Hepatocyte (in vitro differentiated cells): ENCODE measurements around the gene RPP14. TPM values are rescaled to one million over a fixed set of nuclear protein-coding genes. Genes with fewer than 3 reads are reported as not detected.

ENCODE experiments used
- DNase-seq: peaks from one replicate; pipeline ENCODE4 v3.0.0-alpha.2; 2016; ENCODE audit warnings: low spot score
- H2AFZ ChIP-seq: fragments of 200-600 bp; sonication (generic); 2 replicates; pipeline ENCODE4 v1.6.0; 2016; ENCODE audit warnings: antibody characterized with exemption, mild to moderate bottlenecking
- H3K27ac ChIP-seq: fragments of 200-600 bp; sonication (generic); 2 replicates; pipeline ENCODE4 v1.5.1; 2016; ENCODE audit warnings: mild to moderate bottlenecking
- H3K27me3 ChIP-seq: fragments of 200-600 bp; sonication (generic); 2 replicates; pipeline ENCODE4 v1.6.1; 2016
- H3K36me3 ChIP-seq: fragments of 200-600 bp; sonication (generic); replicated peaks from 2 replicates; pipeline ENCODE4 v1.5.1; 2016; ENCODE audit warnings: low read depth; ENCODE audit not compliant: insufficient read depth
- H3K4me1 ChIP-seq: fragments of 200-600 bp; sonication (generic); 2 replicates; pipeline ENCODE4 v1.5.1; 2016; ENCODE audit warnings: mild to moderate bottlenecking, moderate library complexity; ENCODE audit not compliant: insufficient read depth
- H3K4me2 ChIP-seq: fragments of 200-600 bp; sonication (generic); 2 replicates; pipeline ENCODE4 v1.6.0; 2016
- H3K4me3 ChIP-seq: fragments of 200-600 bp; sonication (generic); 2 replicates; pipeline ENCODE4 v1.5.1; 2016; ENCODE audit warnings: mild to moderate bottlenecking
- H3K79me2 ChIP-seq: fragments of 200-600 bp; sonication (generic); 2 replicates; pipeline ENCODE4 v1.6.0; 2017; ENCODE audit warnings: mild to moderate bottlenecking
- H3K9me2 ChIP-seq: fragments of 200-600 bp; sonication (generic); replicated peaks from 2 replicates; pipeline ENCODE4 v1.6.0; 2017; ENCODE audit warnings: mild to moderate bottlenecking; ENCODE audit not compliant: insufficient read depth
- H3K9me3 ChIP-seq: fragments of 200-600 bp; sonication (generic); 2 replicates; pipeline ENCODE4 v1.5.1; 2016; ENCODE audit warnings: low read depth, mild to moderate bottlenecking
- H4K20me1 ChIP-seq: fragments of 200-600 bp; sonication (generic); 2 replicates; pipeline ENCODE4 v1.6.0; 2016; ENCODE audit warnings: mild to moderate bottlenecking; ENCODE audit not compliant: insufficient read depth, poor library complexity, severe bottlenecking
- CTCF ChIP-seq: fragments of 200-600 bp; sonication (generic); IDR thresholded peaks from 2 replicates; pipeline ENCODE4 v1.5.1; 2016; ENCODE audit warnings: antibody characterized with exemption, mild to moderate bottlenecking; ENCODE audit not compliant: poor library complexity
- EZH2 ChIP-seq: fragments of 200-600 bp; sonication (generic); IDR thresholded peaks from 2 replicates; pipeline ENCODE4 v1.6.1; 2016; ENCODE audit warnings: antibody characterized with exemption, mild to moderate bottlenecking, borderline replicate concordance
- EZH2phosphoT487 ChIP-seq: fragments of 200-600 bp; sonication (generic); IDR thresholded peaks from one replicate; pipeline ENCODE4 v1.6.1; 2018; ENCODE audit warnings: antibody characterized with exemption, mild to moderate bottlenecking, low read depth, moderate library complexity; ENCODE audit not compliant: unreplicated experiment, severe bottlenecking
- WGBS: methylation state at CpG from one replicate; pipeline ENCODE4 v1.1.6; 2016; ENCODE audit warnings: low lambda C conversion rate; ENCODE audit errors: missing lambda C conversion rate; 5-methylcytosine and 5-hydroxymethylcytosine counted together
- polyA plus RNA-seq: library from polyadenylated mRNA; unstranded; fragments of >200 nt; fragmentation: Nextera tagmentation; extraction: Ambion mirVana; gene quantifications from 2 replicates; pipeline ENCODE4 v1.2.1, GENCODE V29; 2016
- total RNA-seq: library from RNA; depleted of rRNA; stranded (reverse); fragments of >200 nt; gene quantifications from 2 replicates; pipeline ENCODE4 v1.2.3, GENCODE V29; 2014

RPP14 gene
- total and polyA plus RNA-seq, 2 experiments from 2014 or later, result 14.0 to 18.5 TPM

- Histone ChIP-seq H3K36me3 (no peaks in the 10 kb centered on the region), H3K79me2 (peaks cover 61% of the 10 kb centered on the region), H3K9me2 (no peaks in the 10 kb centered on the region), H3K27ac (peak overlapping the region; percentile 98), H3K27me3 (no peaks in the 10 kb centered on the region), H3K4me3 (peak overlapping the region; percentile 79), H2AFZ (no peak overlapping the region), H3K4me1 (peaks cover 21% of the 10 kb centered on the region), H4K20me1 (peaks cover 39% of the 10 kb centered on the region), H3K9me3 (no peaks in the 10 kb centered on the region), H3K4me2 (peak overlapping the region; percentile 93)
- TF ChIP-seq EZH2, result no peak
- TF ChIP-seq CTCF, result peak; percentile 64
- WGBS, result 57% methylated on average over 10 of the region's 10 CpGs
- DNase-seq, result peak; percentile 77
These were observed 1.7 kb downstream of the RPP14 start for GRCh38 chr3:58307639-58308215.

GRCh38 chr3:58308728-58309127 lies 2.7 kb downstream of the RPP14 start:
- Histone ChIP-seq H3K27ac (no peak overlapping the region), H3K36me3 (no peaks in the 10 kb centered on the region), H3K9me2 (no peaks in the 10 kb centered on the region), H3K27me3 (no peaks in the 10 kb centered on the region), H3K4me3 (no peak overlapping the region), H3K4me1 (peaks cover 21% of the 10 kb centered on the region), H3K79me2 (peaks cover 66% of the 10 kb centered on the region), H2AFZ (no peak overlapping the region), H4K20me1 (peaks cover 43% of the 10 kb centered on the region), H3K9me3 (no peaks in the 10 kb centered on the region), H3K4me2 (peak overlapping the region; percentile 93)
- TF ChIP-seq EZH2phosphoT487 (no peak), CTCF (no peak), EZH2 (no peak)
- DNase-seq, result peak; percentile 42
- 47% methylated on average over 1 of the region's 1 CpG for WGBS

- H3K27me3 ChIP-seq, result no peaks in the 10 kb centered on the region
- no peak overlapping the region for H3K4me2 ChIP-seq
- H2AFZ ChIP-seq, result no peak overlapping the region
- H3K79me2 ChIP-seq, result peaks cover 18% of the 10 kb centered on the region
- peaks cover 4% of the 10 kb centered on the region for H3K36me3 ChIP-seq
- H3K9me3 ChIP-seq, result no peaks in the 10 kb centered on the region
- no peak for DNase-seq
- no peak overlapping the region for H3K4me3 ChIP-seq
- H3K4me1 ChIP-seq, result no peaks in the 10 kb centered on the region
- TF ChIP-seq EZH2, result no peak
- no peak for TF ChIP-seq CTCF
- TF ChIP-seq EZH2phosphoT487, result no peak
- H3K27ac ChIP-seq, result no peak overlapping the region
- WGBS, result 97% methylated on average over 2 of the region's 2 CpGs
- H3K9me2 ChIP-seq, result no peaks in the 10 kb centered on the region
- H4K20me1 ChIP-seq, result peaks cover 14% of the 10 kb centered on the region
These were observed 11.8 kb downstream of the RPP14 start for GRCh38 chr3:58317811-58318210.

- H3K36me3 ChIP-seq, result no peaks in the 10 kb centered on the region
- no peaks in the 10 kb centered on the region for H4K20me1 ChIP-seq
- H2AFZ ChIP-seq, result no peak overlapping the region
- DNase-seq, result no peak
- peaks cover 9% of the 10 kb centered on the region for H3K4me1 ChIP-seq
- no peak overlapping the region for H3K4me2 ChIP-seq
- H3K4me3 ChIP-seq, result no peak overlapping the region
- WGBS, result 93% methylated on average over 7 of the region's 7 CpGs
- H3K27ac ChIP-seq, result no peak overlapping the region
- no peaks in the 10 kb centered on the region for H3K79me2 ChIP-seq
- TF ChIP-seq EZH2phosphoT487 (no peak), CTCF (no peak), EZH2 (no peak)
- H3K9me3 ChIP-seq, result no peaks in the 10 kb centered on the region
- no peaks in the 10 kb centered on the region for H3K9me2 ChIP-seq
- no peaks in the 10 kb centered on the region for H3K27me3 ChIP-seq
These were observed 15.7 kb downstream of the RPP14 start for GRCh38 chr3:58321791-58322190.
